ENCODE data around the gene ZNF750. TPM values are rescaled to one million over a fixed set of nuclear protein-coding genes. Genes with fewer than 3 reads are reported as not detected.

Gene ZNF750
- total RNA-seq, 1 donor from 2014 or later = not detected

DNA sequence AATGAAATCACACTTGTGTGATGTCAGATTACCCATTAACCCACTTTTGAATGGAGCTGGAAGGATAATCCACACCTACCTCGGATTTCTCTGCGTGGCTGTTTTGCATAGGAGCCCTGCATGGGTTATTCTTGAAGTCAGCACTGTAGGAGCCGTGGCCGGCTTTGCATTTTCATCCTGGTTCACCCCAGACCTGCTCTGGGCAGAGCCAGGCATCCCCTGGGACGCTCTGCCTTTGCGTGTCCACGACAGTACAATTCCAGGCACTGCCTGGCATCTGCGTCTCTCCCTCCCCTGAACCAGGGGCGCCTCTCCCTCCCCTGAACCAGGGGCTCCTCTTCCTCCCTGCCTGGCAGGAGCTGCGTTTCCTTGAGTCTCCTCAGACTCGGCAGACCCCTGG, 29.7 kb upstream of the ZNF750 start:
- peak overlapping the region; percentile 37 for H3K27ac Mint-ChIP-seq
- Histone ChIP-seq H3K27me3 (no peaks in the 10 kb centered on the region), H3K4me2 (no peak overlapping the region), H3K4me1 (peaks cover 14% of the 10 kb centered on the region), H4K20me1 (ENCODE audit: low read depth) (peaks cover 35% of the 10 kb centered on the region), H3K4me3 (no peak overlapping the region), H3K27ac (no peak overlapping the region), H3F3A (ENCODE audit: low read depth) (peaks cover 1% of the 10 kb centered on the region), H3K9me3 (ENCODE audit: low read depth) (no peaks in the 10 kb centered on the region), H3K36me3 (no peaks in the 10 kb centered on the region), H3K79me2 (ENCODE audit: low read depth) (peaks cover 19% of the 10 kb centered on the region), H2AFZ (replicated peaks) (no peak overlapping the region), H3K9ac (peak overlapping the region; percentile 32)
- H3K4me3 Mint-ChIP-seq = no peak overlapping the region
- H3K9me3 Mint-ChIP-seq = no peaks in the 10 kb centered on the region
- peaks cover 4% of the 10 kb centered on the region for H3K27me3 Mint-ChIP-seq (ENCODE audit: insufficient read depth, low read depth)
- peaks cover 23% of the 10 kb centered on the region for H3K4me1 Mint-ChIP-seq
- DNase-seq (ENCODE audit: low spot score) = no peak
- H3K36me3 Mint-ChIP-seq = peaks cover 17% of the 10 kb centered on the region
- TF ChIP-seq EZH2 (IDR thresholded peaks at IDR 0.05) (no peak), EZH2phosphoT487 (IDR thresholded peaks at IDR 0.05) (no peak)
- TF ChIP-seq, protein P1, sequence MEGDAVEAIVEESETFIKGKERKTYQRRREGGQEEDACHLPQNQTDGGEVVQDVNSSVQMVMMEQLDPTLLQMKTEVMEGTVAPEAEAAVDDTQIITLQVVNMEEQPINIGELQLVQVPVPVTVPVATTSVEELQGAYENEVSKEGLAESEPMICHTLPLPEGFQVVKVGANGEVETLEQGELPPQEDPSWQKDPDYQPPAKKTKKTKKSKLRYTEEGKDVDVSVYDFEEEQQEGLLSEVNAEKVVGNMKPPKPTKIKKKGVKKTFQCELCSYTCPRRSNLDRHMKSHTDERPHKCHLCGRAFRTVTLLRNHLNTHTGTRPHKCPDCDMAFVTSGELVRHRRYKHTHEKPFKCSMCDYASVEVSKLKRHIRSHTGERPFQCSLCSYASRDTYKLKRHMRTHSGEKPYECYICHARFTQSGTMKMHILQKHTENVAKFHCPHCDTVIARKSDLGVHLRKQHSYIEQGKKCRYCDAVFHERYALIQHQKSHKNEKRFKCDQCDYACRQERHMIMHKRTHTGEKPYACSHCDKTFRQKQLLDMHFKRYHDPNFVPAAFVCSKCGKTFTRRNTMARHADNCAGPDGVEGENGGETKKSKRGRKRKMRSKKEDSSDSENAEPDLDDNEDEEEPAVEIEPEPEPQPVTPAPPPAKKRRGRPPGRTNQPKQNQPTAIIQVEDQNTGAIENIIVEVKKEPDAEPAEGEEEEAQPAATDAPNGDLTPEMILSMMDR (IDR thresholded peaks at IDR 0.05) = no peak

DNA sequence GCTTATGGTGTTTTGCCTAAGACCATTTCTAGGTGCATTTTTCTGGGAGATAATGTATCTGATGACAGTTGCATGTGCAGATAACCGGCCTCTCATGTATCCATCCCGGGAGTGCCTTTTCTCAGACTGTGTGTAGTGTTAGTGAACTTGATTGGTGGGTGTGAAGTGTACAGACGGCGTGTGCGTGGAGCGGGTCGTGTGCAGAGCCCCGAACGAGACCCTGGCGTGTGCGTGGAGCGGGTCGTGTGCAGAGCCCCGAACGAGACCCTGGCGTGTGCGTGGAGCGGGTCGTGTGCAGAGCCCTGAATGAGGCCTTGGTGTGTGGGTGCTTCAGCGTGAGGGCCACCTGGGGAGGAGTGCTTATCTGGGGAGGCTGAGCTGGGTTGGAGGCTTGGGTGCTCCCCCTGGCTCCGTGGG, 28.9 kb upstream of the ZNF750 start:
- H3K4me1 Mint-ChIP-seq = peaks cover 32% of the 10 kb centered on the region
- no peak overlapping the region for H3K27ac ChIP-seq
- H3K27me3 Mint-ChIP-seq (ENCODE audit: insufficient read depth, low read depth) = peaks cover 8% of the 10 kb centered on the region
- H3K9ac ChIP-seq = no peak overlapping the region
- peaks cover 19% of the 10 kb centered on the region for H3K79me2 ChIP-seq (ENCODE audit: low read depth)
- peaks cover 14% of the 10 kb centered on the region for H3K4me1 ChIP-seq
- H3K27me3 ChIP-seq = no peaks in the 10 kb centered on the region
- H3K36me3 ChIP-seq = no peaks in the 10 kb centered on the region
- no peaks in the 10 kb centered on the region for H3K9me3 Mint-ChIP-seq
- no peaks in the 10 kb centered on the region for H3F3A ChIP-seq (ENCODE audit: low read depth)
- H3K4me3 Mint-ChIP-seq = no peak overlapping the region
- H3K36me3 Mint-ChIP-seq = peaks cover 17% of the 10 kb centered on the region
- H2AFZ ChIP-seq (replicated peaks) = no peak overlapping the region
- peaks cover 35% of the 10 kb centered on the region for H4K20me1 ChIP-seq (ENCODE audit: low read depth)
- H3K27ac Mint-ChIP-seq = no peak overlapping the region
- no peak overlapping the region for H3K4me3 ChIP-seq
- no peak overlapping the region for H3K4me2 ChIP-seq
- no peaks in the 10 kb centered on the region for H3K9me3 ChIP-seq (ENCODE audit: low read depth)
- DNase-seq (ENCODE audit: low spot score) = no peak
- TF ChIP-seq EZH2 (IDR thresholded peaks at IDR 0.05) (no peak), EZH2phosphoT487 (IDR thresholded peaks at IDR 0.05) (no peak)
- TF ChIP-seq, protein P1 (IDR thresholded peaks at IDR 0.05) = no peak

- Histone ChIP-seq H3K9ac (peak overlapping the region; percentile 27), H3K4me1 (peaks cover 22% of the 10 kb centered on the region), H3K4me2 (no peak overlapping the region), H3K27me3 (no peaks in the 10 kb centered on the region), H3F3A (ENCODE audit: low read depth) (no peaks in the 10 kb centered on the region), H3K27ac (no peak overlapping the region), H4K20me1 (ENCODE audit: low read depth) (peaks cover 42% of the 10 kb centered on the region), H3K4me3 (no peak overlapping the region), H3K79me2 (ENCODE audit: low read depth) (peaks cover 24% of the 10 kb centered on the region), H3K36me3 (no peaks in the 10 kb centered on the region), H2AFZ (replicated peaks) (no peak overlapping the region), H3K9me3 (ENCODE audit: low read depth) (no peaks in the 10 kb centered on the region)
- Mint-ChIP-seq H3K9me3 (no peaks in the 10 kb centered on the region), H3K4me1 (peaks cover 38% of the 10 kb centered on the region), H3K36me3 (peaks cover 16% of the 10 kb centered on the region), H3K27ac (no peak overlapping the region), H3K4me3 (no peak overlapping the region), H3K27me3 (ENCODE audit: insufficient read depth, low read depth) (peaks cover 8% of the 10 kb centered on the region)
- no peak for DNase-seq (ENCODE audit: low spot score)
- no peak for TF ChIP-seq EZH2phosphoT487 (IDR thresholded peaks at IDR 0.05)
Measured at GRCh38 chr17:82867763-82868325, 28.0 kb upstream of the ZNF750 start.

DNA sequence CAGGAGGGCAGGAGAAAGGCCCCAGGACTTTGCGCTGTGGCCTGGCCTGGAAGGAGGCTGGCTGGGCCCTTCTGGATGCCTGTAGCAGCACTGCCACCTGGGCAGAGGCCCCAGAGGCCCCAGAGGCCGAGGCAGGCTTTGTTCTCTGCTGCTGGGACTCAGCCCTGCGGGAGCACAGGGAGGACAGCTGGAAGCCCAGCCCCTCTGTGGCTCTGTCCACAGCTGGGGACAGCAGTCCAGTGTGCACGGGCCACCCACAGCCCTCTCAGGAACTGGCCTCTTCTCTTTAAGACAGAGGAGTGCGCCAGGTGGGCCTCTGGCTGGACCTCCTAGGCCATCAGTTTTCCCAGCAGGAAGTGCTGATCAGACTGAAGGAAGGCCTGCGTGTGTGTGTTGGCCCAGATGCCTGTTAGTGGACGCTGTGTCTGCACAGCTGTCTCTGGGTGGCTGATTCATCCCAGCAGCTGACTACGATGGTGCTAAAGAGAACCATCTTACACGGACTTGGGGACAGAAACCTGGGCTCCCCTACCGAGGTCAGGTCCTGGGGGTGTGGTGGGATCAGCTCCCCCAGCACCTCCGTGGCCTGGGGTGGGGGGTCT, 26.9 kb upstream of the ZNF750 start:
- H3K27me3 ChIP-seq = no peaks in the 10 kb centered on the region
- H3K4me3 ChIP-seq = no peak overlapping the region
- no peak overlapping the region for H3K4me3 Mint-ChIP-seq
- peaks cover 47% of the 10 kb centered on the region for H3K4me1 Mint-ChIP-seq
- H3K4me2 ChIP-seq = peak overlapping the region; percentile 34
- H2AFZ ChIP-seq (replicated peaks) = no peak overlapping the region
- peak; percentile 47 for DNase-seq (ENCODE audit: low spot score)
- H3K36me3 Mint-ChIP-seq = peaks cover 16% of the 10 kb centered on the region
- no peaks in the 10 kb centered on the region for H3K9me3 Mint-ChIP-seq
- H3F3A ChIP-seq (ENCODE audit: low read depth) = no peaks in the 10 kb centered on the region
- no peaks in the 10 kb centered on the region for H3K36me3 ChIP-seq
- H3K9ac ChIP-seq = no peak overlapping the region
- peak overlapping the region; percentile 94 for H3K27ac Mint-ChIP-seq
- no peak for TF ChIP-seq EZH2 (IDR thresholded peaks at IDR 0.05)
- no peak for TF ChIP-seq EZH2phosphoT487 (IDR thresholded peaks at IDR 0.05)
- TF ChIP-seq, protein P1 (IDR thresholded peaks at IDR 0.05) = no peak
- H3K27me3 Mint-ChIP-seq (ENCODE audit: insufficient read depth, low read depth) = peaks cover 8% of the 10 kb centered on the region
- H3K79me2 ChIP-seq (ENCODE audit: low read depth) = peaks cover 24% of the 10 kb centered on the region
- H3K27ac ChIP-seq = peak overlapping the region; percentile 59
- peaks cover 37% of the 10 kb centered on the region for H4K20me1 ChIP-seq (ENCODE audit: low read depth)
- no peaks in the 10 kb centered on the region for H3K9me3 ChIP-seq (ENCODE audit: low read depth)
- H3K4me1 ChIP-seq = peaks cover 28% of the 10 kb centered on the region

Measured in neural progenitor cell (in vitro differentiated cells).